ENCODE data around the gene NTMT2. TPM values are rescaled to one million over a fixed set of nuclear protein-coding genes. Genes with fewer than 3 reads are reported as not detected.
"Not testable (repeated sequence)": the region's sequence is repeated elsewhere in the genome, so short reads cannot be mapped to it uniquely, and the experiment has no call there.

NTMT2 gene
- total and polyA plus RNA-seq, 9 of the 15 experiments (the other 6 are each of a cell fraction or from before 2014, with no cell fraction given): not detected

- H3K79me2 ChIP-seq (ENCODE audit: control insufficient read depth, insufficient read depth, low read length): no peaks in the 10 kb centered on the region
- ATAC-seq (no peak), DNase-seq (ENCODE audit: extremely low read depth in 1 of 4, low spot score in 3 of 4) (no peak), FAIRE-seq (no peak)
- H3K27me3 ChIP-seq (ENCODE audit: control insufficient read depth in 2 of 2, insufficient read depth in 2 of 2, low read length in 2 of 2): no peaks in the 10 kb centered on the region
- no peaks in the 10 kb centered on the region for H4K20me1 ChIP-seq (replicated peaks; ENCODE audit: control insufficient read depth, insufficient read depth, low read length)
- H3K9me3 ChIP-seq (replicated peaks; ENCODE audit: control insufficient read depth, insufficient read depth, low read depth, low read length): no peaks in the 10 kb centered on the region
- TF ChIP-seq ZNF354B (CRISPR knock-in tag; IDR thresholded peaks at IDR 0.05): no peak
- TF ChIP-seq HNRNPLL (IDR thresholded peaks at IDR 0.05; ENCODE audit: low read depth, low read length, poor library complexity, severe bottlenecking): no peak
- no peak for TF ChIP-seq SRSF7 (optimal IDR thresholded peaks at IDR 0.05; ENCODE audit: low read depth, low read length)
- TF ChIP-seq FOS (IDR thresholded peaks at IDR 0.05; ENCODE audit: extremely low read depth, insufficient read length): no peak
- TF ChIP-seq ZNF785 (CRISPR knock-in tag; IDR thresholded peaks at IDR 0.05): no peak
- H3K4me2 ChIP-seq (ENCODE audit: insufficient read depth, low read length): no peak overlapping the region
- no peak overlapping the region for H3K9ac ChIP-seq (ENCODE audit: insufficient read depth in 1 of 2, low read depth in 2 of 2, low read length in 2 of 2)
- H3K4me1 ChIP-seq (replicated peaks in 1 of 2; ENCODE audit: control insufficient read depth in 2 of 2, insufficient read depth in 2 of 2, low read length in 2 of 2): no peaks in the 10 kb centered on the region
- no peak overlapping the region for H2AFZ ChIP-seq (ENCODE audit: low read depth, low read length)
- POLR2A ChIA-PET: no interaction called here
- no peaks in the 10 kb centered on the region for H3K36me3 ChIP-seq (ENCODE audit: control insufficient read depth, insufficient read depth, low read length)
- no peak overlapping the region for H3K4me3 ChIP-seq
- CTCF ChIA-PET (ENCODE audit: low intra/inter-chr PET ratio): no interaction called here
- BruUV-seq (replicated peaks): no TSS peak
- in situ Hi-C loops (cut with MboI) (no loop called here), intact Hi-C loops (cut with micrococcal nuclease) (no loop called here)
- H3K27ac ChIP-seq (ENCODE audit: extremely low read depth, low read depth, low read length): no peak overlapping the region
- H3K9me1 ChIP-seq (ENCODE audit: control insufficient read depth, insufficient read depth, low read length): no peaks in the 10 kb centered on the region
- 2% methylated on average over 4 of the region's 4 CpGs for WGBS (ENCODE audit: insufficient coverage, low coverage, missing lambda C conversion rate)
These were observed 48.3 kb upstream of the NTMT2 start for GRCh38 chr1:170097449-170097948.

DNA sequence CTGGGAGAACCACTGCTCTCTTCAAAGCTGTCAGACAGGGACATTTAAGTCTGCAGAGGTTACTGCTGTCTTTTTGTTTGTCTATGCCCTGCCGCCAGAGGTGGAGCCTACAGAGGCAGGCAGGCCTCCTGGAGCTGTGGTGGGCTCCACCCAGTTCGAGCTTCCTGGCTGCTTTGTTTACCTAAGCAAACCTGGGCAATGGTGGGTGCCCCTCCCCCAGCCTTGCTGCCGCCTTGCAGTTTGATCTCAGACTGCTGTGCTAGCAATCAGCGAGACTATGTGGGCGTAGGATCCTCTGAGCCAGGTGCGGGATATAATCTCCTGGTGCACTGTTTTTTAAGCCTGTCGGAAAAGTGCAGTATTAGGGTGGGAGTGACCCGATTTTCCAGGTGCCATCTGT is 32.6 kb upstream of the NTMT2 start:
- BruUV-seq (replicated peaks); in situ Hi-C loops (cut with MboI); H3K27ac ChIP-seq (ENCODE audit: extremely low read depth, low read depth, low read length); H3K4me2 ChIP-seq (ENCODE audit: insufficient read depth, low read length); ATAC-seq; H3K79me2 ChIP-seq (ENCODE audit: control insufficient read depth, insufficient read depth, low read length); POLR2A ChIA-PET; CTCF ChIA-PET (ENCODE audit: low intra/inter-chr PET ratio); intact Hi-C loops (cut with micrococcal nuclease); DNase-seq (ENCODE audit: extremely low read depth in 1 of 4, low spot score in 3 of 4); H4K20me1 ChIP-seq (replicated peaks; ENCODE audit: control insufficient read depth, insufficient read depth, low read length); H3K4me1 ChIP-seq (replicated peaks in 1 of 2; ENCODE audit: control insufficient read depth in 2 of 2, insufficient read depth in 2 of 2, low read length in 2 of 2); H3K9ac ChIP-seq (ENCODE audit: insufficient read depth in 1 of 2, low read depth in 2 of 2, low read length in 2 of 2); H2AFZ ChIP-seq (ENCODE audit: low read depth, low read length); H3K27me3 ChIP-seq (ENCODE audit: control insufficient read depth in 2 of 2, insufficient read depth in 2 of 2, low read length in 2 of 2); H3K9me3 ChIP-seq (replicated peaks; ENCODE audit: control insufficient read depth, insufficient read depth, low read depth, low read length); FAIRE-seq; H3K9me1 ChIP-seq (ENCODE audit: control insufficient read depth, insufficient read depth, low read length); H3K36me3 ChIP-seq (ENCODE audit: control insufficient read depth, insufficient read depth, low read length); H3K4me3 ChIP-seq: not testable (repeated sequence)
- WGBS (ENCODE audit: insufficient coverage, low coverage, missing lambda C conversion rate): 3% methylated on average over 6 of the region's 8 CpGs
